Measurements from ENCODE around the gene MAPK8IP2. TPM values are rescaled to one million over a fixed set of nuclear protein-coding genes. Genes with fewer than 3 reads are reported as not detected.

The MAPK8IP2 gene
- total RNA-seq, 4 donors from 2014 or later, result 1.3 to 2.9 (median 1.7) TPM

DNA sequence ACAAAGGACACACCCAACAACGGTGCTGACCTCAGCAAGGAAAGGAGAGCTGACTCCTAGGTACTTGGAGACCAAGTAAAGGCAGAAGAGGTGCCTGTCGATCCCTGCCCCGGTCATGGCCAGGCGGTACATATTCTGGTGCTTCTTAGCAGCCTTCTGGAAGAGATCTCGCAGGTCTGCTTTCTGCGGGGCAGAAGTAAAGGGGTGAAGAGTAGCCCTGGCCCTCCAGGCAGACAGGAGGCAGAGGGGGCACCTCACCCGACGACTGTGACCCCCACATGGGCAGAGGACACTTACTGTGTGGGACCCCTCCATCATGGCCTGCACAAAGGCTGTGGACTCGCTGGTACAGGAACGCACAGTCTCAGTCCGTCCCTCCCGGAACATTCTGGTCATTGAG lies 29.7 kb upstream of the MAPK8IP2 start:
- Histone ChIP-seq H3K9me3 (no peaks in the 10 kb centered on the region), H3K36me3 (peaks cover 6 to 82% (median 6%) of the 10 kb centered on the region in 3 donors), H3K27me3 (no peaks in the 10 kb centered on the region), H3K4me1 (peaks cover 0 to 8% (median 3%) of the 10 kb centered on the region in 3 donors), H3K27ac (no peak overlapping the region), H3K4me3 (no peak overlapping the region)
- intact Hi-C loops (cut with DNase I), result no loop called here
- TF ChIP-seq POLR2A (IDR thresholded peaks at IDR 0.05), result no peak
- TF ChIP-seq, protein P1, sequence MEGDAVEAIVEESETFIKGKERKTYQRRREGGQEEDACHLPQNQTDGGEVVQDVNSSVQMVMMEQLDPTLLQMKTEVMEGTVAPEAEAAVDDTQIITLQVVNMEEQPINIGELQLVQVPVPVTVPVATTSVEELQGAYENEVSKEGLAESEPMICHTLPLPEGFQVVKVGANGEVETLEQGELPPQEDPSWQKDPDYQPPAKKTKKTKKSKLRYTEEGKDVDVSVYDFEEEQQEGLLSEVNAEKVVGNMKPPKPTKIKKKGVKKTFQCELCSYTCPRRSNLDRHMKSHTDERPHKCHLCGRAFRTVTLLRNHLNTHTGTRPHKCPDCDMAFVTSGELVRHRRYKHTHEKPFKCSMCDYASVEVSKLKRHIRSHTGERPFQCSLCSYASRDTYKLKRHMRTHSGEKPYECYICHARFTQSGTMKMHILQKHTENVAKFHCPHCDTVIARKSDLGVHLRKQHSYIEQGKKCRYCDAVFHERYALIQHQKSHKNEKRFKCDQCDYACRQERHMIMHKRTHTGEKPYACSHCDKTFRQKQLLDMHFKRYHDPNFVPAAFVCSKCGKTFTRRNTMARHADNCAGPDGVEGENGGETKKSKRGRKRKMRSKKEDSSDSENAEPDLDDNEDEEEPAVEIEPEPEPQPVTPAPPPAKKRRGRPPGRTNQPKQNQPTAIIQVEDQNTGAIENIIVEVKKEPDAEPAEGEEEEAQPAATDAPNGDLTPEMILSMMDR (IDR thresholded peaks at IDR 0.05), result no peak
- 88 to 97% methylated on average over 6 to 12 of the region's 12 CpGs for WGBS, 2 donors
- DNase-seq, result no peak

DNA sequence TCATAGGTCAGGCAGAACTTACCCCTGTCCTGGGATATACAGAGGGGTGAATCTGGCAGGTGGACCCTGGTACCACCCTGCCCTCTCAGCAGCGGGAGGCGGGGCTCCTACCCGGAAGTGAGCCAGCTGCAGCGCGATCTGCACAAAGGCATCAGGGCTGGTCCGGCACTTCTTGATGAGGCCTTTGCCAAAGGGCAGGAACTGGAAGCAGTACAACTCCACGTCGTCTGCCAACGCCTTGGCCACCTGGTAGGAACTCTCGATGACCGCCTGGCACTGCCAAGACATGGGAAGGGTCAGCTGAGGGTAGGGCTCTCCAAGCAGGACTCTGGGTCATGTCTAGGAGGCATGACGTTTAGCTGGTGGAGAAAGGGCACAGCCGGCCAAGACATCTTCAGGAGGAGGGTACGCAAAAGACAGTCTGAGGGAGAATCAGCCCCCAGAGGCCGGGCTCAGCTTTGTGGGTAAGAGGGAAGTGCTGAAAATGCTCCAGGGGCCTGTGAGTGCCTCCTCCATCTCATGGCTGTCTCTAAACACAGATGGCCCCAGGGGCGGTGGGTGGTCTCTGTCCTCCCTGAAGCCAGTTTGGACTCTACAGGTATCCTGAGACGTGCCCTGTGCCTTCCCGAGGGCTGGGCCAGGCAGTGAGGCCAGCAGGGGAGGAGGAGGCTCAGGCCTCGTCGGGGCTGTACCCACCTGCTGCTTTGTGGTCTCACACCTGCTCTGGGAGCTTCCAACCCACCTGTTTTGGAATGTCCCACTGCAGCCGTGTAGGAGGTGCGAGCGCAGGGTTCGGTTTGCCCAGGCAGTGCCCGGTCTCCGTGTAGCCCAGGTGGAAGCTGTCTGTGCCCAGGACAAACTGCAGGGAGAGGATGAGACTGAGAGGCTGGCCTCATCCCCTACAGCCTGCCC lies 29.1 kb upstream of the MAPK8IP2 start:
- Histone ChIP-seq H3K9me3 (no peaks in the 10 kb centered on the region), H3K27ac (no peak overlapping the region), H3K36me3 (peaks cover 6 to 87% (median 6%) of the 10 kb centered on the region in 3 donors), H3K4me3 (no peak overlapping the region), H3K4me1 (peaks cover 0 to 8% (median 3%) of the 10 kb centered on the region in 3 donors), H3K27me3 (no peaks in the 10 kb centered on the region)
- WGBS, 2 donors, result 84 to 100% methylated on average over 1 to 7 of the region's 26 CpGs
- DNase-seq, result no peak
- TF ChIP-seq, protein P1 (IDR thresholded peaks at IDR 0.05), result no peak
- no peak for TF ChIP-seq POLR2A (IDR thresholded peaks at IDR 0.05)
- intact Hi-C loops (cut with DNase I), result no loop called here

DNA sequence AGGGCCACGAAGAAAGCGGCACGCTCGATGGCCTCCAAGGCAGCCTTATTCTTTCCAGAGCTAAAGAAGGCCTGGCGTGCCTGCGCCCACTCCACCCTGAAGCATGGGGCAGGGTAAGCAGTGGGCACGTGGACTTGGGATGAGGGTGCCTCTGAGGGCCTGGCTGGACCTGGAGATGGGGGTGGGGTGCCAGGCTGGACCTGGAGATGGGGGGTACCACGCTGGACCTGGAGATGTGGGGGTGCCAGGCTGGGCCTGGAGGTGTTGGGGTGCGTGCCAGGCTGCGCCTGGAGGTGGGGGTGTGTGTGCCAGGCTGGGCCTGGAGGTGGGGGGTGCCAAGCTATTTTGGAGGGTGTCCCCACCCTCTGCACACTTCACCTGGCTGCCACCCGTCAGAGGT lies 27.6 kb upstream of the MAPK8IP2 start:
- no peak for TF ChIP-seq POLR2A (IDR thresholded peaks at IDR 0.05)
- TF ChIP-seq, protein P1 (IDR thresholded peaks at IDR 0.05), result no peak
- H3K4me3 ChIP-seq, result no peak overlapping the region
- WGBS, 2 donors, result 96% methylated on average over 5 of the region's 11 CpGs; no CpG with 5 or more reads in 1 of the 2 donors

DNA sequence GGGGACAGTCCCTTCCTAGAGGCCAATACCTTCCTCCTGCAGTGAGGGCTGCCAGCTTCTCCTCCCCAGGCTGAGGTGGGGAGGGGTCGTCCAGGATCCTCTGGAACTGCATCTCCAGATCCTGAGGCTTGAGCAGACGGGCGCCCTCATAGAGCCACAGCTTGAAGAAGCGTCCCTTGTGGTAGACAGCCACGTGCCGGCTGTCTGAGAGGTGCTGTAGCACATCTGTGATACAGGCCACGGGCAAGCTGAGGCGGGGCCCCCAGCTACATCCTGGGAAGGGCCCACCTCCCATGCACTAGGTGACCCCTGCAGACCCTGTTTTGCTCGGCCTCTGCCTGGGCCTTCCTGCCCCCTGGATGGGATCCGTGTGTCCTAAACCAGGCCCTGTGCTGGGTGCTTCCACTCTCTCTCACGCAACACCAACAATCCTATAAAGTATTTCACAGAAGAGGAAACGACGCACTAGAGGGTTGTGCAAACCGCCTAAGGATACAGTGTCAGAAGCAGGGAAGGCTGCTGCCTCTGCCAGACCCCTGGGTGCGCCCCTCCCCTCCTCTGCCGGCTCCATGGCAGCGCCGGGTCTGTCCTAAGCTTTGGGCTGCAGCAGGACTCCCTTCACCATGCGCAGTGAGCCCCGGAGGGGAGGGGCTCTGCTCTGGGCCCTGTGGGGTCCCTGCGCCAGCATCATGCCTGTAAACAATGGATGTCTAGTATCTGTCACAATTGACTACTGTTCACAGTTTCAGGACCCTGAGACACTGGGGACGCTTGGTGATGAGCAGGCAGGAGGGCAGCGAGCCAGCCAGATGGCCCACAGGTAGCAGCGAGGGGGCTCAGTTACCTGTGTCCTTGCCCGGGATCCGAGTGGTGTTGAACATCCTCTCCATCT lies 26.9 kb upstream of the MAPK8IP2 start:
- WGBS, 2 donors, result 89% methylated on average over 6 to 14 of the region's 26 CpGs
- DNase-seq, result no peak
- no peaks in the 10 kb centered on the region for H3K27me3 ChIP-seq
- no peak for TF ChIP-seq POLR2A (IDR thresholded peaks at IDR 0.05)
- TF ChIP-seq, protein P1 (IDR thresholded peaks at IDR 0.05), result no peak
- intact Hi-C loops (cut with DNase I), result no loop called here
- no peak overlapping the region for H3K4me3 ChIP-seq
- H3K27ac ChIP-seq, result no peak overlapping the region
- H3K9me3 ChIP-seq, result no peaks in the 10 kb centered on the region
- H3K36me3 ChIP-seq, result peaks cover 6 to 74% (median 6%) of the 10 kb centered on the region in 3 donors
- peaks cover 5 to 12% (median 8%) of the 10 kb centered on the region in 3 donors for H3K4me1 ChIP-seq

More for the DNA sequence above, 27.6 kb upstream of the MAPK8IP2 start:
- intact Hi-C loops (cut with DNase I), result no loop called here
- H3K36me3 ChIP-seq, result peaks cover 6 to 80% (median 6%) of the 10 kb centered on the region in 3 donors
- peaks cover under 1 to 5% (median 3%) of the 10 kb centered on the region in 3 donors for H3K4me1 ChIP-seq
- H3K27me3 ChIP-seq, result no peaks in the 10 kb centered on the region
- H3K27ac ChIP-seq, result no peak overlapping the region
- H3K9me3 ChIP-seq, result no peaks in the 10 kb centered on the region
- DNase-seq, result no peak

Measured in esophagus squamous epithelium (tissue), 5 donors.